NT2/D1 (cell line): ENCODE results near the gene RORC.

ENCODE experiments used
- SUZ12 ChIP-seq: IDR thresholded peaks from 2 replicates; pipeline ENCODE4 v1.6.1; 2011; ENCODE audit not compliant: insufficient read length, insufficient read depth; ENCODE audit errors: extremely low read depth
- YY1 ChIP-seq: IDR thresholded peaks from 2 replicates; pipeline ENCODE4 v1.6.1; 2011; ENCODE audit not compliant: insufficient read length, insufficient read depth
- ZNF274 ChIP-seq: IDR thresholded peaks from 2 replicates; pipeline ENCODE4 v1.6.1; 2011; ENCODE audit warnings: mild to moderate bottlenecking, low read depth, low read length

- no peak for TF ChIP-seq YY1
- TF ChIP-seq SUZ12 = no peak
- TF ChIP-seq ZNF274 = no peak
Observed at GRCh38 chr1:151837884-151838221, 6.3 kb upstream of the RORC start.
